Measurements from ENCODE around the gene RAP1A.

The RAP1A gene

DNA sequence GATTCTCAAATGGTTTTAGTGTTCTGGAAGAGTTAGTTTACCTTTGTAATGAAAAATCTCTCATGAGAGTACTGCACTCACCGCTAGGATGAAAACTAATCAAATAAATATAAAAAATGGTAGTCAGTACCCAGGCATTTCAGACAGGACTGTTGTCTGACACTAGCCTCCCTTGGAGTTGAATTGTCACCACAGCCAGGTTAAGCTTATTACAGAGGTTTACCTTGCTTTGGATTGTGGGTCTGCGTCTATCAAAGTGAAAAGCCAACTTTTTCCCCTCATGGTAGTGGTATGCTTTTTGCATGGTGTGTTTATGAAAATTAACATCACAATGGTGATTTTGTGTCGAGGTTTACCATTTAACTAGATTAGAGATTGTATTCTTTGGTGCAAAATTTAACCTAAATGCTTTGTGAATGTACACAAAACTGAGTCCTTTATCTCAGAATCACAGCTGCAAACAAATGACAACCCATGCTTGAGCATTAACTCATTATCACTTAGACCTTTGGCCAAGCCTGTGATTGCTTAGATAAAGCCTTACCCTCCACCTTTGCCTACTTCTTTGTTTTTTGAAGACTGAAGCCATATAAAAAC, 20.1 kb downstream of the RAP1A start:
- TF ChIP-seq EZH2 (IDR thresholded peaks at IDR 0.05) (no peak), POLR2AphosphoS5 (IDR thresholded peaks at IDR 0.05; ENCODE audit: borderline replicate concordance, low read depth, low read length) (no peak), FOXP2 (optimal IDR thresholded peaks at IDR 0.05; ENCODE audit: control extremely low read depth, extremely low read length, insufficient read depth) (no peak)
- H3K36me3 ChIP-seq (ENCODE audit: insufficient read depth, low read length), result peaks cover 5% of the 10 kb centered on the region; the same call in 1 of the 2 replicates

DNA sequence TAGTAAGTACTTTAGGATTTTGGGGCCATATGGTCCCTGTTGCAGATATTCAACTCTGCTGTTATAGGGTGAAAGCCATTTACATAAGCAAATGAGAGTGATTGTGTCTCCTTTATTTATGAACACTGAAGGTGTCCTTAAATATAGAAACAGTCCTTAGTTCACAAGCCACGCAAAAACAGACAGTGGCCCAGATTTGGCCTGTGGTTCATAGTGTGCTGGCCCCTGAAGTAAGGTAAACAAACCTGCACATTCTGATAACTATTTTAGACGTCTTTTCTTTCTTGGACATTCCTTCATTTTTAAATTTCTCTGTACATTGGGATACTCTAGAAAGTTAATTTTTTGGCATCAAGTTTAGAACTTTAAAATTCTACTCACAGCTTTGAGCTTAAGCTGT, 23.5 kb downstream of the RAP1A start:
- Histone ChIP-seq H3K4me3 (no peak overlapping the region), H3K27ac (no peak overlapping the region), H3K36me3 (ENCODE audit: insufficient read depth, low read length) (peaks cover 5% of the 10 kb centered on the region; the same call in 1 of the 2 replicates), H3K9ac (ENCODE audit: insufficient read length) (no peak overlapping the region), H3K9me3 (ENCODE audit: low read depth, low read length) (0 out of 2 replicates have a peak, but pooled peaks cover 2% of the 10 kb centered on the region)
- DNase-seq (ENCODE audit: low read depth, low spot score), result no peak
- no peak for TF ChIP-seq POLR2AphosphoS5 (IDR thresholded peaks at IDR 0.05; ENCODE audit: borderline replicate concordance, low read depth, low read length)
- TF ChIP-seq FOXP2 (optimal IDR thresholded peaks at IDR 0.05; ENCODE audit: control extremely low read depth, extremely low read length, insufficient read depth), result no peak
- no peak for TF ChIP-seq EZH2 (IDR thresholded peaks at IDR 0.05)

More for the DNA sequence above, 20.1 kb downstream of the RAP1A start:
- no peak overlapping the region for H3K9ac ChIP-seq (ENCODE audit: insufficient read length)
- no peak overlapping the region for H3K27ac ChIP-seq
- 0 out of 2 replicates have a peak, but pooled peaks cover 2% of the 10 kb centered on the region for H3K9me3 ChIP-seq (ENCODE audit: low read depth, low read length)
- no peak overlapping the region for H3K4me3 ChIP-seq
- DNase-seq (ENCODE audit: low read depth, low spot score), result no peak

DNA sequence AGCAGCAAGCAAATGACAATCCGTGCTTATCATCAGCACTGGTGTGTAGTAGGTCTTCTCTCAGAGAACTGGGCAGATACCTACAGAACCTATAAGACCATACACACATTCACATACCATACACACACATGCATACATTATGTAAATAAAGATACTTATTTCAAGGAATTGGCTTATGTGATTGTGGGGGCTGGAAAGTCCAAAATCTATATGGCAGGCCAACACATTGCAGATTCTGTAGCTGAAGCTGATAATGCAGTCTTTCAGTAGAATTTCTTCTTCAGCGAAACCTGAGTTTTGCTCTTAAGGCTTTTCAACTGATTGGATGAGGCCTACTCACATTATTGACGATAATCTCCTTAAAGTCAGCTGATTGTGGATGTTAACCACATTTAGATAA, 24.1 kb downstream of the RAP1A start:
- Histone ChIP-seq H3K9me3 (ENCODE audit: low read depth, low read length) (0 out of 2 replicates have a peak, but pooled peaks cover 2% of the 10 kb centered on the region), H3K4me3 (no peak overlapping the region), H3K36me3 (ENCODE audit: insufficient read depth, low read length) (peaks cover 5% of the 10 kb centered on the region; the same call in 1 of the 2 replicates), H3K9ac (ENCODE audit: insufficient read length) (no peak overlapping the region), H3K27ac (no peak overlapping the region)
- TF ChIP-seq POLR2AphosphoS5 (IDR thresholded peaks at IDR 0.05; ENCODE audit: borderline replicate concordance, low read depth, low read length), result no peak
- TF ChIP-seq FOXP2 (optimal IDR thresholded peaks at IDR 0.05; ENCODE audit: control extremely low read depth, extremely low read length, insufficient read depth), result no peak
- no peak for TF ChIP-seq EZH2 (IDR thresholded peaks at IDR 0.05)
- DNase-seq (ENCODE audit: low read depth, low spot score), result no peak

DNA sequence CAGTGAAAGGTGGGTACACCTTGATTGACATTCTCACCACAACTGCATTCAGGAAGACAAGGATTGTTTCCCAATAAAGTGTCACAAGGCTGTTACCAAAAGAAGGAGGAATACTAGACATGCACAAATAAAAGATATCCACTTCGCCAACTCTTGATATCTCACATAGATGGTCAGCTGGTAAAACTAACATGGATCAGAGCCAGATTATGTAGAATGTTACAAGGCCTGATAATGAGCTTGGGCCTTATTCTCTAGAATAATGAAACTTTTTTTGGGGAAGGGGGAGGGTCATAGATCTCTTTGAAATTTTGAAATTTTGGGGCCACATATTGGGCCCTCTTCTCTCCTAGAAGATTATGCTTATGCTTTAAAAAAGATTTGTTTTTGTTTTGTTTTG, 24.9 kb downstream of the RAP1A start:
- no peak overlapping the region for H3K9ac ChIP-seq (ENCODE audit: insufficient read length)
- peaks cover 5% of the 10 kb centered on the region; the same call in 1 of the 2 replicates for H3K36me3 ChIP-seq (ENCODE audit: insufficient read depth, low read length)
- TF ChIP-seq POLR2AphosphoS5 (IDR thresholded peaks at IDR 0.05; ENCODE audit: borderline replicate concordance, low read depth, low read length) (no peak), FOXP2 (optimal IDR thresholded peaks at IDR 0.05; ENCODE audit: control extremely low read depth, extremely low read length, insufficient read depth) (no peak), EZH2 (IDR thresholded peaks at IDR 0.05) (no peak)
- no peak overlapping the region for H3K27ac ChIP-seq
- H3K9me3 ChIP-seq (ENCODE audit: low read depth, low read length), result 0 out of 2 replicates have a peak, but pooled peaks cover 2% of the 10 kb centered on the region
- no peak overlapping the region for H3K4me3 ChIP-seq
- DNase-seq (ENCODE audit: low read depth, low spot score), result no peak

GRCh38 chr1:111647736-111648135, 28.1 kb downstream of the RAP1A start:
- TF ChIP-seq EZH2 (IDR thresholded peaks at IDR 0.05), result no peak
- TF ChIP-seq POLR2AphosphoS5 (IDR thresholded peaks at IDR 0.05; ENCODE audit: borderline replicate concordance, low read depth, low read length), result no peak
- TF ChIP-seq FOXP2 (optimal IDR thresholded peaks at IDR 0.05; ENCODE audit: control extremely low read depth, extremely low read length, insufficient read depth), result no peak
- H3K36me3 ChIP-seq (ENCODE audit: insufficient read depth, low read length), result peaks cover 5% of the 10 kb centered on the region; the same call in 1 of the 2 replicates

DNA sequence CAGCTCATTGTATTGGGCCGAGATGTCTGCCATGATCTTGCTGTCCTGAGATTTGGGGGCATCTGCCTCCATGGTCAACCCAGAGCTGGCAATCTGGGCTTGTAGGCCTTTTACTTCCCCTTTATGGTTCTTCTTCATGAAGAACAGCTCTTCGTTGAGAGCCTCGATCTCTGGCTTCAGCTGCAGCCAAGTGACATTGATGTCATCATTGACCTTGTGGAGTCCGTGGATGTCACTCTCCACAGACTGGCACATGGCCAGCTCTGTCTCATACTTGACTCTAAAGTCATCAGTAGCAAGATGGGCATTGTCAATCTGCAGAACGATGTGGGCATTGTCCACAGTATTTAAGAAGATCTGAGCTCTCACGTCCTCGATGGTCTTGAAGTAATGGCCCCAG, 29.2 kb downstream of the RAP1A start:
- H3K9me3 ChIP-seq (ENCODE audit: low read depth, low read length), result 0 out of 2 replicates have a peak, but pooled peaks cover 2% of the 10 kb centered on the region
- H3K4me3 ChIP-seq, result no peak overlapping the region
- H3K27ac ChIP-seq, result no peak overlapping the region
- peaks cover 5% of the 10 kb centered on the region; the same call in 1 of the 2 replicates for H3K36me3 ChIP-seq (ENCODE audit: insufficient read depth, low read length)
- no peak overlapping the region for H3K9ac ChIP-seq (ENCODE audit: insufficient read length)
- TF ChIP-seq POLR2AphosphoS5 (IDR thresholded peaks at IDR 0.05; ENCODE audit: borderline replicate concordance, low read depth, low read length) (no peak), FOXP2 (optimal IDR thresholded peaks at IDR 0.05; ENCODE audit: control extremely low read depth, extremely low read length, insufficient read depth) (no peak), EZH2 (IDR thresholded peaks at IDR 0.05) (no peak)
- DNase-seq (ENCODE audit: low read depth, low spot score), result no peak

More at GRCh38 chr1:111647736-111648135, 28.1 kb downstream of the RAP1A start:
- no peak for DNase-seq (ENCODE audit: low read depth, low spot score)
- Histone ChIP-seq H3K9me3 (ENCODE audit: low read depth, low read length) (0 out of 2 replicates have a peak, but pooled peaks cover 2% of the 10 kb centered on the region), H3K27ac (no peak overlapping the region), H3K4me3 (no peak overlapping the region), H3K9ac (ENCODE audit: insufficient read length) (no peak overlapping the region)

- no peaks in the 10 kb centered on the region for H3K9me3 ChIP-seq (ENCODE audit: low read depth, low read length)
- TF ChIP-seq EZH2 (IDR thresholded peaks at IDR 0.05), result no peak
- TF ChIP-seq POLR2AphosphoS5 (IDR thresholded peaks at IDR 0.05; ENCODE audit: borderline replicate concordance, low read depth, low read length), result no peak
- no peak for TF ChIP-seq FOXP2 (optimal IDR thresholded peaks at IDR 0.05; ENCODE audit: control extremely low read depth, extremely low read length, insufficient read depth)
- H3K4me3 ChIP-seq, result no peak overlapping the region
- H3K9ac ChIP-seq (ENCODE audit: insufficient read length), result no peak overlapping the region
- H3K36me3 ChIP-seq (ENCODE audit: insufficient read depth, low read length), result peaks cover 3% of the 10 kb centered on the region; the same call in 1 of the 2 replicates
- DNase-seq (ENCODE audit: low read depth, low spot score), result no peak
- no peak overlapping the region for H3K27ac ChIP-seq
These were observed 29.6 kb downstream of the RAP1A start for GRCh38 chr1:111649227-111649626.

GRCh38 chr1:111649648-111650047, 30.1 kb downstream of the RAP1A start:
- DNase-seq (ENCODE audit: low read depth, low spot score), result no peak
- H3K27ac ChIP-seq, result no peak overlapping the region
- no peak overlapping the region for H3K4me3 ChIP-seq
- TF ChIP-seq POLR2AphosphoS5 (IDR thresholded peaks at IDR 0.05; ENCODE audit: borderline replicate concordance, low read depth, low read length) (no peak), FOXP2 (optimal IDR thresholded peaks at IDR 0.05; ENCODE audit: control extremely low read depth, extremely low read length, insufficient read depth) (no peak), EZH2 (IDR thresholded peaks at IDR 0.05) (no peak)
- H3K36me3 ChIP-seq (ENCODE audit: insufficient read depth, low read length), result no peaks in the 10 kb centered on the region
- H3K9ac ChIP-seq (ENCODE audit: insufficient read length), result no peak overlapping the region
- no peaks in the 10 kb centered on the region for H3K9me3 ChIP-seq (ENCODE audit: low read depth, low read length)
